HT-29 (cell line): Measurements from ENCODE around the gene TRIM7. TPM values are rescaled to one million over a fixed set of nuclear protein-coding genes. Genes with fewer than 3 reads are reported as not detected.

ENCODE experiments used
- DNase-seq: peaks from one replicate; pipeline ENCODE4 v3.0.0-alpha.2; 2015; ENCODE audit warnings: low spot score
- total RNA-seq: library from RNA; depleted of rRNA; stranded (reverse); fragments of >200 nt; shearing (Covaris generic); gene quantifications from 2 replicates; pipeline ENCODE4 v1.2.3, GENCODE V29; 2014; rRNA removed

The TRIM7 gene
- total RNA-seq: 2.9 and 5.5 TPM in 2 replicates

- DNase-seq: peak; percentile 41
These were observed at the start of gene TRIM7 for GRCh38 chr5:181204826-181205760. Gene TRIM7, minus strand, starts transcription at chr5:181205196. Its CDS starts 86 bp downstream, at chr5:181205110.

- DNase-seq: no peak
These were observed 43.3 kb upstream of the TRIM7 start for GRCh38 chr5:181248277-181248676.

- DNase-seq: peak; percentile 89
These were observed 41.5 kb upstream of the TRIM7 start for GRCh38 chr5:181246276-181247049.

DNA sequence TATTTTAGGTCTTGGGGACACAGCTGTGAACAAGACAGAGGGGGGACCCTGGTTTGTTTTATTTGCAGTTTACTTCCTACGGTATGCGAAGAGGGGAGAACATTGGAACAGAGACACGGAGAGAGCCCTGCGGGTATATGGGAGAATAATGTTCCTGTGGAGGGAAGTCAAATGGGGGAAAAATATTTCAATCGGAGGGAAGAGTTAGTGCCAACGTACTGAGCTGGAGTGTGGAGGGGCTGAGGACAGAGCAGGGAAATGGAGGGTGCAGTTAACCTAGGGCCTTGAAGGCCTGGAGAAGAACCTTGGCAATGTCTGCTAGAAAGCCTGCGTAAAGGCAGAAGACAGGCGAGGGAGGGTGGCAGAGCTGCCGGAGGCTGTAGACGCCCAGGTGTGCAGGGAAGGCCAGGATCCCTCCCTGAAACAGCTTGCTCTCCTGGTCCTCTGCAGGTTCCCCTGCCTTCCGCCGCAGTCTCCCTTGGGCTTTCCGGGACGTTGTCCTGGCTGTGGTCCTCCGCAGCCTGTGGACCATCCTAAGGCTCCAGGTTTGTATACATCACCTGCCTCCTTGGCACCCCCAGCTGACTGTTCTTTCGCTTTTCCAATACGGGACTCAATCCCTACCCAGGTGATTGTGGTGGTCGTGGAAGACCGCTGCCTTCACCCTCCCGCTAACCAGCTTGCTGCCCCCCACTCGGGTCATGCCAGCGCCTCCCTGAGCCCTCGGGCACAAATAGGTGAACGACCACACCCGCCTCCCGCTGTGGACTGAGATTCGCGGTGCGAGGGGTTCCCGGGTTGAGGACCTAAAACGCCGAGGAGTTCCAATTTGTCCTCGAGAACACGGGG is 40.7 kb upstream of the TRIM7 start:
- peak; percentile 45 for DNase-seq

DNA sequence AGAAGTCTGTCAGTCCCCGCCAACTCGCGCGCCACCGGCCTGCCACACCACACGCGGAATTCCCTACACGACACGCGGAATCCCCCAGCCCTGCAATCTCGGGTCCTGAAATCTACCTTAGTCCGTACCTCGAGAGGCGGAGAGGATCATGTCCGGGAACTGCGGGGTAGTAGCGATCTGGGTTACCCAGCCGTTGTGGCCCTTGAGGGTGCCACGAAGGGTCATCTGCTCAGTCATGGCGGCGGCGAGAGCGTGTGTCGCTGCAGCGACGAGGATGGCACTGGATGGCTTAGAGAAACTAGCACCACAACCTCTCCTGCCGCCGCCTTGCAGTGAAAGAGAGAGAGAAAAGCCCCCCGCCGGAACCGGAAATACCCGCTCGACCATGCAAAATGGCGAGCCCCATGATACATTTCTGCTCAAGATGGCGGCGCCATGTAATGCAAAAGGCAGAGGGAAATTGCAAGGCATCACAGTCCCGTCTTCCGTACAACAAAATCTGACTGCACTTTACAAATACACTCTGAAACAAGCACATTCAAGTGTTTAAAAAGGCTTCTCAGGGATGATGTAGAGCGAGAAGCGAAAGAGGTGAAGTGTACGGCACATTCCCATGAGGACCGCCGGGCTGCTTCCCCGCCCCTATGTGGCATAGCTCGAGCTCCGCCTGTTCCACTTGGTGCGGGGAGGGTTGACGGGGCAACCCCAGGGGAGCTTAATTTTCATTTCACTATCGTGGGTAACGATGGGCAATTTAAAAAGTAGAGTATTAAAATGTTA is 38.8 kb upstream of the TRIM7 start, which contains the start of gene RACK1:
TSS of gene RACK1 (minus strand) at position 343 of the 780 bp plus-strand sequence. CDS start at position 237, 106 bp downstream.
- peak; percentile 94 for DNase-seq

GRCh38 chr5:181243018-181243563 is 38.1 kb upstream of the TRIM7 start:
- DNase-seq: no peak

DNA sequence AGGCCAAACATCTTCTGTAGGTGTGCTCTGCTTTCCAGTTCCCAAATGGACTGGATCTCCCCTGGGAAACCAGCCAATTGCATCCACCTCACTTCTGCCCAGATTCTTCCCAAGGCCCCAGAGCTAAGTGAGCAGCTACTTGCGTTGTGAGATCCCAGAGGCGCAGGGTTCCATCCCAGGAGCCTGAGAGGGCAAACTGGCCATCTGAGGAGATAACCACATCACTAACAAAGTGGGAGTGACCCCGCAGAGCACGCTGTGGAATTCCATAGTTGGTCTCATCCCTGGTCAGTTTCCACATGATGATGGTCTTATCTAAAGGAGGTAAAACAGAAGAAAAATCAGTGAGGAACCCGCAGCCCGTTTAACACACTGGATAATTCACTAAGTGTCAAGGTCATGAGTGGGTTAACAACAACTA is 37.0 kb upstream of the TRIM7 start:
- DNase-seq: no peak

DNA sequence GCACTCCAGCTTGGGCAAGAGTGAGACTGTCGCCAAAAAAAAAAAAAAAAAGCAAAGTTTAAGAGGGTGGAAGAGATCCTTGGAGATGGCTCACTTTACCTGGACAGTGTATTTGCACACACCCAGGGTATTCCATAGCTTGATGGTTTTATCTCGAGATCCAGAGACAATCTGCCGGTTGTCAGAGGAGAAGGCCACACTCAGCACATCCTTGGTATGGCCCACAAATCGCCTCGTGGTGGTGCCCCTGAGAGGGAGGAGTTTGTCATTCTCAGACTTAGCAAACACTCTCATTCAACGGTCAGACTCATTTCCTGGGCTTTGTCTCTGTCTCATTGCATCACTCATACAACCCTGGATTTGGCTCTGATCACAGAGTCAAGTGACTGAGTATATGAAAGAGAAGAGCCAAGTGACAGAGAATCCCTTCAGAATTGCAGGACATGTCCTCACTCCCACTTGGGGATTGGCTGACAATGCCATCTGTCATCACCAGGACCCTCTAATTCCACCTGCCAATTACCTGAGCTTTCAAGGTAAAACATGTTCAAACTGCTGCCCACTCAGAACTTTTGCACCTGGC is 36.5 kb upstream of the TRIM7 start:
- peak; percentile 43 for DNase-seq

DNA sequence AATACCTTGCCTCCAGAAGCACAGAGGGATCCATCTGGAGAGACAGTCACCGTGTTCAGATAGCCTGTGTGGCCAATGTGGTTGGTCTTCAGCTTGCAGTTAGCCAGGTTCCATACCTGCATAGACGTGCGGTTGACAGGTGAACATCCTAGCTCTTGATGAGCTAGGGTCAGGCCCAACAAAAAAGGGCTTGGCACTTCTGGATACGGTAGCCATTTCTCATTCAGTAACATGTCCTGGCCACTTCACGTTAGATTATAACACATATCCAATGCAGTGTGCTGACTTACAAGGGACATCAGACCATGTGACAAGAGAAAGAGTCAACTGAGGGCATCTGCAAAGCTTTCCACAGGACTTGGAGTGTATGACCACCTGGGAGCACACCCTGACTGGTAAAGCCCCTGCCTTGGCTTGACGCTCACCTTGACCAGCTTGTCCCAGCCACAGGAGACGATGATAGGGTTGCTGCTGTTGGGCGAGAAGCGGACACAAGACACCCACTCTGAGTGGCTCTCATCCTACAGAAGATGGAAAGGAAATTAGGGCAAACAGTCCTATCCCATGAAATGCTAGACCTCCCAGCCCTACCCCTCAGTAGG is 34.2 kb upstream of the TRIM7 start:
- DNase-seq: no peak

- DNase-seq: no peak
These were observed 32.9 kb upstream of the TRIM7 start for GRCh38 chr5:181237729-181238385.

- DNase-seq: no peak
These were observed 32.1 kb upstream of the TRIM7 start for GRCh38 chr5:181236954-181237641.

GRCh38 chr5:181236471-181236870 is 31.5 kb upstream of the TRIM7 start:
- no peak for DNase-seq

GRCh38 chr5:181235689-181236366 is 30.8 kb upstream of the TRIM7 start:
- DNase-seq: peak; percentile 33

DNA sequence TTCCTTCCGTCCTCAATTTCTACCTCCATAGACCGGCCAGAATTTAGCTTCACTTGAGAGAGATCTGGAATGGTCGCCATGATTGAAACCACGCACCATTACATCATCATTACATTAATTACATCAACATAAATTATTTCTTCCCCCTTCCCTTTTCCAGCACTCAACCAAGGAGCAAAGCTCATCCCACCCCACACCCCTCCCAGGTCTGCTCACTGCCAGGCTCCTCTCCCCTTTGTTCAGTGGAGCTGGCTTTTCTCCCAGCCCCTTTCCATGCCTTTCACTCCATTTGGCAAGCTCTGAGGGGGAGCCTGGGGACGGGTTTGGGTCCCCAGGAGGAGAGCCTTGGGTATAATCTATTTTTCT is 30.3 kb upstream of the TRIM7 start:
- DNase-seq: peak; percentile 17

DNA sequence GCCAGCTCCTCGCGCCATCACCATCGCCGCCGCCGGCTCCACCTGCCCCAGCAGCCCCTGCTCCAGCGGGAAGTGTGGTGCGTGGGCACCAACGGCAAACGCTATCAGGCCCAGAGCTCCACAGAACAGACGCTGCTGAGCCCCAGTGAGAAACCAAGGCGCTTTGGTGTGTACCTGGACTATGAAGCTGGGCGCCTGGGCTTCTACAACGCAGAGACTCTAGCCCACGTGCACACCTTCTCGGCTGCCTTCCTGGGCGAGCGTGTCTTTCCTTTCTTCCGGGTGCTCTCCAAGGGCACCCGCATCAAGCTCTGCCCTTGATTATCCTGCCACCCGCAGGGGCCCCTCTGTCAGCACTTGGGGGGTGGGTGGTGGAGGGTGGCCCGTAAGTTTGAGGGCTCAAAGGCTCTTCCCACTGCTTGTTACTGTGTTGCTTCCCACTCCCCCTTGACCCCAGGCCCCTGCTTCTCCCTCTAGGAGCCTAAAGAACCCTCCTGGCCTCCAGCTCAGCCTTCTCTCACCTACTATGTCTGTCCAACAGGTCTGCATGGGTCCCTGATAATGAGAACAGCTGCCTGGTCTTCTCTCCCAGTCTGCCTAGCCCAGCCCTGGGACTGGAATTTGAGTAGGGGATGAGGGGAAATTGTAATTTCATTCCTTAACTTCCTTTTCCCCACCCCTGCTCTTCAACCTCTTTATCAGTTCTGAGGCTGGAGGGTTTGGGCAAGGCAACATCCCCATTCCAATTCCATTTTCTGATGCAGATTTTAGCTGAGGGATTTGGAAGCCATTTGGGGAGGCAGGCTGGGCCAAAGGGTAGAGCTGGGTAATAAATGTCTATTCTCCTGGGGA is 29.7 kb upstream of the TRIM7 start:
- peak; percentile 25 for DNase-seq

- DNase-seq: no peak
These were observed 28.9 kb upstream of the TRIM7 start for GRCh38 chr5:181233801-181234454.
